ENCODE results near the gene RAPGEF4. TPM values are rescaled to one million over a fixed set of nuclear protein-coding genes. Genes with fewer than 3 reads are reported as not detected.

Gene RAPGEF4
- total RNA-seq, 1 experiment from 2014 or later, result 1.4 TPM

DNA sequence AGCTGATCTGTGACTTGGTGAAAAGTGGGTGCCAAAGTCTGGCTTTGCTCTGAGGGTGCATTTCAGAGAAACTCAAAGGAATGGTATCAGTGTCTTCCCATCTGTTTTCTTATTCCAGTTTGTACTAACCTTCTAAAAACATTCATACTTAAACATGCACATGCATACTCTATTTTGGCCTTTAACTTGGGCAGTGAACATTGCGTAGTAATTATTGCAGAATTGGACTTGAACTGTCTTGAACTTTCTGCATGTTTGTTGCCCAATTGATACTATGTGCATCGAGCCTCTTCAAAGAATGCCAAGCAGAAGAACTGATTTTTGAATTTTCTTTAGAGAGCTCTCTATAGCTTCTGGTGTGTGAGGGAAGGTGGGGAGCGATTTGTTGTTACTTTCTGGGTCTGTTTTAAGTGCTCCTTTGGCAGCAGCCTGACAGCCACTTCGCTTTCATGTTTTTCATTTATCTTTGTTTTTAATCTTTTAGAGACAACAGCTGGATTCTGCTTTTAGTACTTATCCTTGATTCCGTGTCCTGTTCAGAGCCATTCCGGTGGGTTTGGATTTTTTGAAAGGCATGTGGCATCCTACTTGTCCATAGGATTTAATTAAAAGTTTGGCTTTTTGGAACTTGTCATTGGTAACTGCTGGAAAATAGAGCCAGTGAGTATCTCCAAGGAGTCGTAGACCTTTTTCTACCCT lies 159.2 kb downstream of the RAPGEF4 start:
- no peaks in the 10 kb centered on the region for H3K4me1 ChIP-seq (ENCODE audit: insufficient read depth, low read length)
- H3K4me2 ChIP-seq (ENCODE audit: insufficient read depth, insufficient read length, low read length), result no peak overlapping the region
- no peak overlapping the region for H3K4me3 Mint-ChIP-seq
- H2AK5ac ChIP-seq (ENCODE audit: insufficient read length, low read length), result no peak overlapping the region
- no peak overlapping the region for H2BK12ac ChIP-seq (ENCODE audit: insufficient read length, low read depth, low read length)
- TF ChIP-seq, protein P1, sequence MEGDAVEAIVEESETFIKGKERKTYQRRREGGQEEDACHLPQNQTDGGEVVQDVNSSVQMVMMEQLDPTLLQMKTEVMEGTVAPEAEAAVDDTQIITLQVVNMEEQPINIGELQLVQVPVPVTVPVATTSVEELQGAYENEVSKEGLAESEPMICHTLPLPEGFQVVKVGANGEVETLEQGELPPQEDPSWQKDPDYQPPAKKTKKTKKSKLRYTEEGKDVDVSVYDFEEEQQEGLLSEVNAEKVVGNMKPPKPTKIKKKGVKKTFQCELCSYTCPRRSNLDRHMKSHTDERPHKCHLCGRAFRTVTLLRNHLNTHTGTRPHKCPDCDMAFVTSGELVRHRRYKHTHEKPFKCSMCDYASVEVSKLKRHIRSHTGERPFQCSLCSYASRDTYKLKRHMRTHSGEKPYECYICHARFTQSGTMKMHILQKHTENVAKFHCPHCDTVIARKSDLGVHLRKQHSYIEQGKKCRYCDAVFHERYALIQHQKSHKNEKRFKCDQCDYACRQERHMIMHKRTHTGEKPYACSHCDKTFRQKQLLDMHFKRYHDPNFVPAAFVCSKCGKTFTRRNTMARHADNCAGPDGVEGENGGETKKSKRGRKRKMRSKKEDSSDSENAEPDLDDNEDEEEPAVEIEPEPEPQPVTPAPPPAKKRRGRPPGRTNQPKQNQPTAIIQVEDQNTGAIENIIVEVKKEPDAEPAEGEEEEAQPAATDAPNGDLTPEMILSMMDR (conservative IDR thresholded peaks at IDR 0.05), result no peak
- H3K14ac ChIP-seq (ENCODE audit: insufficient read depth, low read length), result no peak overlapping the region
- no peak overlapping the region for H2AFZ ChIP-seq (ENCODE audit: low read length)
- DNase-seq, result no peak
- H3K79me1 ChIP-seq (ENCODE audit: insufficient read depth, low read depth, low read length, poor library complexity, severe bottlenecking), result no peaks in the 10 kb centered on the region
- no peak overlapping the region for H3K4ac ChIP-seq (ENCODE audit: low read depth, low read length)
- H3K27ac ChIP-seq (ENCODE audit: insufficient read length, low read depth, low read length), result no peak overlapping the region
- no peak overlapping the region for H2BK20ac ChIP-seq (ENCODE audit: low read depth, low read length, poor library complexity, severe bottlenecking)
- H3K9me3 ChIP-seq (ENCODE audit: control insufficient read depth, low read depth, low read length), result no peaks in the 10 kb centered on the region
- H2BK5ac ChIP-seq (ENCODE audit: insufficient read length, low read length), result no peak overlapping the region
- no peak overlapping the region for H3K18ac ChIP-seq (ENCODE audit: insufficient read length, low read depth, low read length)
- peaks cover 2% of the 10 kb centered on the region for H4K20me1 ChIP-seq (ENCODE audit: control insufficient read depth, insufficient read depth, insufficient read length)
- H4K91ac ChIP-seq (ENCODE audit: insufficient read length, low read depth, low read length), result no peak overlapping the region
- no peak overlapping the region for H3K27ac Mint-ChIP-seq
- H3K23me2 ChIP-seq (ENCODE audit: insufficient read length, low read depth, low read length, poor library complexity, severe bottlenecking), result no peaks in the 10 kb centered on the region
- H2BK120ac ChIP-seq (ENCODE audit: low read depth, low read length, poor library complexity, severe bottlenecking), result no peak overlapping the region
- no peaks in the 10 kb centered on the region; the same call in 1 of the 2 replicates for H3K27me3 Mint-ChIP-seq (ENCODE audit: low read depth)
- H3K23ac ChIP-seq (ENCODE audit: insufficient read length, low read depth, low read length), result no peak overlapping the region
- H3K9me3 Mint-ChIP-seq, result no peaks in the 10 kb centered on the region
- H3K4me1 Mint-ChIP-seq, result no peaks in the 10 kb centered on the region
- no peaks in the 10 kb centered on the region for H3K27me3 ChIP-seq (ENCODE audit: insufficient read depth, low read length)
- no peak overlapping the region for H2BK15ac ChIP-seq (ENCODE audit: low read depth, low read length)
- no peak overlapping the region for H3K9ac ChIP-seq (ENCODE audit: extremely low read depth, insufficient read length, low read length)
- no peaks in the 10 kb centered on the region for H3K79me2 ChIP-seq (ENCODE audit: insufficient read depth, low read length)
- H3T11ph ChIP-seq (ENCODE audit: low read length), result no peak overlapping the region
- no peak overlapping the region for H4K5ac ChIP-seq (ENCODE audit: insufficient read length, low read depth, low read length)
- no peak overlapping the region for H3K56ac ChIP-seq (ENCODE audit: insufficient read length, low read depth, low read length)
- no peaks in the 10 kb centered on the region for H3K36me3 Mint-ChIP-seq (ENCODE audit: insufficient read depth in 1 of 3, low read depth in 3 of 3)
- WGBS (ENCODE audit: extremely low coverage, insufficient read length, low lambda C conversion rate), result no CpG with 5 or more reads among the region's 7 CpGs
- no peak overlapping the region for H4K8ac ChIP-seq (replicated peaks; ENCODE audit: insufficient read length, low read depth, low read length)
